NB4 (cell line): ENCODE results near the gene ECM1.

ENCODE experiments used
- DNase-seq: peaks from one replicate; pipeline ENCODE4 v3.0.0; 2010; ENCODE audit warnings: low read depth
- H3K4me3 ChIP-seq: one replicate; pipeline ENCODE4 v1.5.1; 2011; ENCODE audit warnings: mild to moderate bottlenecking, low read depth, low read length, moderate library complexity
- MAX ChIP-seq: IDR thresholded peaks from 2 replicates; pipeline ENCODE4 v1.6.1; 2011; ENCODE audit warnings: low read depth, low read length
- MYC ChIP-seq: IDR thresholded peaks from 2 replicates; pipeline ENCODE4 v1.6.1; 2011; ENCODE audit warnings: low read depth, low read length
- POLR2A ChIP-seq: IDR thresholded peaks from 2 replicates; pipeline ENCODE4 v1.6.1; 2011; ENCODE audit warnings: mild to moderate bottlenecking; ENCODE audit not compliant: insufficient read length; ENCODE audit errors: extremely low read depth
- TF ChIP-seq, protein P1 (sequence below): IDR thresholded peaks from one replicate; pipeline ENCODE4 v1.5.1; 2012; ENCODE audit warnings: low read depth, low read length

The ECM1 gene

GRCh38 chr1:150512846-150513245 is 4.9 kb downstream of the ECM1 start:
- no peak for DNase-seq
- TF ChIP-seq, protein P1, sequence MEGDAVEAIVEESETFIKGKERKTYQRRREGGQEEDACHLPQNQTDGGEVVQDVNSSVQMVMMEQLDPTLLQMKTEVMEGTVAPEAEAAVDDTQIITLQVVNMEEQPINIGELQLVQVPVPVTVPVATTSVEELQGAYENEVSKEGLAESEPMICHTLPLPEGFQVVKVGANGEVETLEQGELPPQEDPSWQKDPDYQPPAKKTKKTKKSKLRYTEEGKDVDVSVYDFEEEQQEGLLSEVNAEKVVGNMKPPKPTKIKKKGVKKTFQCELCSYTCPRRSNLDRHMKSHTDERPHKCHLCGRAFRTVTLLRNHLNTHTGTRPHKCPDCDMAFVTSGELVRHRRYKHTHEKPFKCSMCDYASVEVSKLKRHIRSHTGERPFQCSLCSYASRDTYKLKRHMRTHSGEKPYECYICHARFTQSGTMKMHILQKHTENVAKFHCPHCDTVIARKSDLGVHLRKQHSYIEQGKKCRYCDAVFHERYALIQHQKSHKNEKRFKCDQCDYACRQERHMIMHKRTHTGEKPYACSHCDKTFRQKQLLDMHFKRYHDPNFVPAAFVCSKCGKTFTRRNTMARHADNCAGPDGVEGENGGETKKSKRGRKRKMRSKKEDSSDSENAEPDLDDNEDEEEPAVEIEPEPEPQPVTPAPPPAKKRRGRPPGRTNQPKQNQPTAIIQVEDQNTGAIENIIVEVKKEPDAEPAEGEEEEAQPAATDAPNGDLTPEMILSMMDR = no peak
- no peak for TF ChIP-seq MYC
- TF ChIP-seq MAX = no peak
- TF ChIP-seq POLR2A = no peak

GRCh38 chr1:150513351-150513791 is 5.5 kb downstream of the ECM1 start:
- no peak overlapping the region for H3K4me3 ChIP-seq
- DNase-seq = no peak
- TF ChIP-seq, protein P1 = no peak
- TF ChIP-seq MYC (no peak), POLR2A (no peak), MAX (no peak)

More at GRCh38 chr1:150512846-150513245, 4.9 kb downstream of the ECM1 start:
- H3K4me3 ChIP-seq = no peak overlapping the region

DNA sequence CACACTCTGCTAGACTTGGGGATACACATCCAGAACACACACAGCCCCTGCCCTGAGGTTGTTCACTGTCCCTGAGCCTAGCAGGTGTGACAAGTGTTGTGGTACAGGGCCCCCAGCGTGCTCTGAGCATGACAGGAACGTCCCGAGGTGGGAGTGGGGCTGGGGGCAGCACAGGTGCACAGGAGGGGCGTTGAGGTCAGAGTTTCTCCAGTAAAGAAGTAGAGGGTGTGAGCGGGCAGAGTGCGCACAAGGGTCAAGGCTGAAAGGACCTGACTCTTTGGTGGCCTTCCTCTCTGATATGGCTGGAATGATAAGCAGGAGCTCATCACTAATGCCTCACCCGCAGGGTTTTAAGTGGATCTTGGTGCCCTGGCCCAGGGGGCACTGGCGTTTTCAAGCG is 6.4 kb downstream of the ECM1 start:
- TF ChIP-seq, protein P1 = no peak
- TF ChIP-seq POLR2A = no peak
- no peak overlapping the region for H3K4me3 ChIP-seq

DNA sequence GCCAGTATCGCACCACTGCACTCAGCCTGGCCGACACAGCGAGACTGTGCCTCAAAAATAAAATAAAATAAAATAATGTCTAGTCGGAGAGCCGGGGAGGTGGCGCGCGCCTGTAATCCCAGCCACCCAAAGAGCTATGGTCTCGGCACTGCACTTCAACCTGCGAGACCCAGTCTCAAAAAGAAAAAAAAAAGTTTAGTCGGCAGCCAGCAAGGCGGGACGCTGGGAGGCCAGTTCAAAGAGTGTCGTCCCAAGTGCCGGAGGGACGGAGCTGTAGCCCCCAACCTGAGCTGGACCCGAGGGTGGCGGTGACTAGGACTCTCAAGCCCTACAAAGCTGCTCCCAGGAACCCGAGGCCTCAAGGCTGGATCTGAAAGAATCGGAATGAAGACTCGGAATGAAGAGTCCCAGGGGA is 7.0 kb downstream of the ECM1 start:
- H3K4me3 ChIP-seq = peak overlapping the region; percentile 76
- DNase-seq = no peak
- TF ChIP-seq MYC (no peak), POLR2A (no peak), MAX (no peak)
- TF ChIP-seq, protein P1 = no peak

More for the DNA sequence above, 6.4 kb downstream of the ECM1 start:
- no peak for DNase-seq

- peak; percentile 96 for DNase-seq
- TF ChIP-seq MAX = peak; percentile 75
- peak; percentile 35 for TF ChIP-seq POLR2A
- TF ChIP-seq, protein P1 = no peak
- TF ChIP-seq MYC = peak; percentile 72
- peak within 1 kb of the TSS; percentile 76 for H3K4me3 ChIP-seq
These were observed 7.6 kb downstream of the ECM1 start, which contains the start of gene FALEC for GRCh38 chr1:150515328-150516049. Gene FALEC (plus strand): TSS chr1:150515752.
